ENCODE results near the gene CLTA. TPM values are rescaled to one million over a fixed set of nuclear protein-coding genes. Genes with fewer than 3 reads are reported as not detected.

The CLTA gene
- total RNA-seq, 1 donor from 2014 or later: 199 TPM

DNA sequence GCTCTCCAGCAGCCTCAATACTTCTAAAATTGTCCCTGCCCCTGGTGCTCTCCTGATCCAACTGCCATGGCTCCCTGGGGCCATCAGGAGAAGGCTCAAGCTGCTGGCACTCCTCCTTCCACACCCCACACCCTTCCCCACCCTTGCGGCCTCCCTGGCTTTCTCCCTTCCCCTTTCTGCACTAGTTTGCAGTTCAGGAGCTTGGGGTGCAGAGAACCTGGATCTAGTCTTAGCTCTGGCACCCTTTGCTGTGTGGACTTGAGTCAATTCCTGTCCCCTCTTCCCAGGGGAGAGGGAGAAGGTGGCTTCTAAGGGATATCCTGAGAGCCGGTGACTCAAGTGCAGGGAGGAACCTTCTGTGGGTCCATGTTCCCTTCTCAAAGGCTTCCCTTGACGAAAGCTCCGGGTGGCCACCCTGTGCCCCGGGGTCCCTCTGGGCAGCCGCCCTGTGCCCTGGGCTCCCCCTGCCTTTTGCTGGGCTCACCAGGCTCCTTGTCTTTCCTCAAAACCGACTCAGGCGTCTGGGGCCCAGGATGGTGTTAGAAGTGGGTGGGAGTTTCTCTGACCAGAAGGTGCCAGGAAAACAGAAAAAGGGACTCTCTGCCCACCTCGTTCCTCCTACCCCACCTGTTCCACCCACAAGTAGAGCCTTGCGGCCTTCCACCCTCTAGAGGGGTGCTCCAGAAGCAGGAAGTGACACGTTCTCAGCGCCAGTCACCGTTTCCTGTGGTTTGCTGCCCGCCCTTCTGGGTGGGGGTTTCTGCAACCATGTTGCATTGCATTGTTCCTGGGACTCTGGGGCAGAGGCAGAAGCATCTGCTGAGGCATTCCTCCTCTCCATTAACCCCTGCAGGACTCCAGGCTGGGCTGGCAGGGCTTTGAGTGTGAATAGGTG is 39.2 kb upstream of the CLTA start:
- Histone ChIP-seq H3K4me3 (no peak overlapping the region), H3K9me3 (ENCODE audit: low read depth) (no peaks in the 10 kb centered on the region), H3K36me3 (no peaks in the 10 kb centered on the region), H3K9ac (no peak overlapping the region), H3K79me2 (ENCODE audit: low read depth) (no peaks in the 10 kb centered on the region), H3K27me3 (no peaks in the 10 kb centered on the region), H2AFZ (replicated peaks) (no peak overlapping the region), H3K4me1 (no peaks in the 10 kb centered on the region), H4K20me1 (ENCODE audit: low read depth) (no peaks in the 10 kb centered on the region), H3F3A (ENCODE audit: low read depth) (peaks cover 5% of the 10 kb centered on the region), H3K27ac (no peak overlapping the region), H3K4me2 (no peak overlapping the region)
- Mint-ChIP-seq H3K4me3 (no peak overlapping the region), H3K4me1 (peaks cover 18% of the 10 kb centered on the region), H3K9me3 (peaks cover 2% of the 10 kb centered on the region), H3K27me3 (ENCODE audit: insufficient read depth, low read depth) (peaks cover 2% of the 10 kb centered on the region), H3K36me3 (no peaks in the 10 kb centered on the region), H3K27ac (peak overlapping the region; percentile 47)
- TF ChIP-seq, protein P1, sequence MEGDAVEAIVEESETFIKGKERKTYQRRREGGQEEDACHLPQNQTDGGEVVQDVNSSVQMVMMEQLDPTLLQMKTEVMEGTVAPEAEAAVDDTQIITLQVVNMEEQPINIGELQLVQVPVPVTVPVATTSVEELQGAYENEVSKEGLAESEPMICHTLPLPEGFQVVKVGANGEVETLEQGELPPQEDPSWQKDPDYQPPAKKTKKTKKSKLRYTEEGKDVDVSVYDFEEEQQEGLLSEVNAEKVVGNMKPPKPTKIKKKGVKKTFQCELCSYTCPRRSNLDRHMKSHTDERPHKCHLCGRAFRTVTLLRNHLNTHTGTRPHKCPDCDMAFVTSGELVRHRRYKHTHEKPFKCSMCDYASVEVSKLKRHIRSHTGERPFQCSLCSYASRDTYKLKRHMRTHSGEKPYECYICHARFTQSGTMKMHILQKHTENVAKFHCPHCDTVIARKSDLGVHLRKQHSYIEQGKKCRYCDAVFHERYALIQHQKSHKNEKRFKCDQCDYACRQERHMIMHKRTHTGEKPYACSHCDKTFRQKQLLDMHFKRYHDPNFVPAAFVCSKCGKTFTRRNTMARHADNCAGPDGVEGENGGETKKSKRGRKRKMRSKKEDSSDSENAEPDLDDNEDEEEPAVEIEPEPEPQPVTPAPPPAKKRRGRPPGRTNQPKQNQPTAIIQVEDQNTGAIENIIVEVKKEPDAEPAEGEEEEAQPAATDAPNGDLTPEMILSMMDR (IDR thresholded peaks at IDR 0.05): no peak
- no peak for TF ChIP-seq EZH2phosphoT487 (IDR thresholded peaks at IDR 0.05)
- TF ChIP-seq EZH2 (IDR thresholded peaks at IDR 0.05): no peak
- no peak for DNase-seq (ENCODE audit: low spot score)

DNA sequence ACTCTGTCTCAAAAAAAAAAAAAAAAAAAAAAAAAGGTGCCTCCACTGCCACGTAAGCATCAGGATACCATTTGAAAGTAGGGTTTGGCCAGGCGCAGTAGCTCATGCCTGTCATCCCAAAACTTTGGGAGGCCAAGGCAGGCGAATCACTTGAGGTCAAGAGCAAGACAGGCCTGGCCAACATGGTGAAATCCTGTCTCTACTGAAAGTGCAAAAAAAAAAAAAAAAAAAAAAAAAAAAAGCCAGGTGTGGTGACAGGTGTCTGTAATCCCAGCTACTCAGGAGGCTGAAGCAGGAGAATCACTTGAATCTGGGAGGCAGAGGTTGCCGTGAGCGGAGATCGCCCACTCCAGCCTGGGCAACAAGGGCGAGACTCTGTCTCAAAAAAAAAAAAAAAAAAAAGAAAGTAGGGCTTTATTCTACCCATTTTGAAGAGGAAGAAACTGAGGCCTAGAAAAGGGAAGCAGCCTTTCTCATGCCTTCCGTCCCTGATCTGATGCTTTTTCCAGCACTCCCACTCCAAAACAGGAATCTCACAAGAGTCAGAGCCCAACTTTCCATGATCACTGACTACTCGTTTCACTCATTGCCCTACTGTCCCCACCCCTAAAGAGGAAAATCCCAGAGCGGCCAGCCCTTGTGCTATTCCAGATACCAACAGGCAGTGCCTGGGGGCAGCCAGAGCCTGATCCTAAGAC is 37.8 kb upstream of the CLTA start:
- Histone ChIP-seq H3K79me2 (ENCODE audit: low read depth) (no peaks in the 10 kb centered on the region), H3K36me3 (no peaks in the 10 kb centered on the region), H3K4me2 (no peak overlapping the region), H3K27ac (no peak overlapping the region), H3K4me1 (no peaks in the 10 kb centered on the region), H4K20me1 (ENCODE audit: low read depth) (no peaks in the 10 kb centered on the region), H3K9me3 (ENCODE audit: low read depth) (no peaks in the 10 kb centered on the region), H3K4me3 (no peak overlapping the region), H3F3A (ENCODE audit: low read depth) (peaks cover 5% of the 10 kb centered on the region), H3K27me3 (no peaks in the 10 kb centered on the region), H2AFZ (replicated peaks) (no peak overlapping the region), H3K9ac (no peak overlapping the region)
- no peaks in the 10 kb centered on the region for H3K36me3 Mint-ChIP-seq
- peaks cover 2% of the 10 kb centered on the region for H3K27me3 Mint-ChIP-seq (ENCODE audit: insufficient read depth, low read depth)
- DNase-seq (ENCODE audit: low spot score): no peak
- TF ChIP-seq EZH2 (IDR thresholded peaks at IDR 0.05) (no peak), EZH2phosphoT487 (IDR thresholded peaks at IDR 0.05) (no peak)
- TF ChIP-seq, protein P1 (IDR thresholded peaks at IDR 0.05): no peak
- peaks cover 18% of the 10 kb centered on the region for H3K4me1 Mint-ChIP-seq
- H3K27ac Mint-ChIP-seq: no peak overlapping the region
- peaks cover 9% of the 10 kb centered on the region for H3K9me3 Mint-ChIP-seq
- H3K4me3 Mint-ChIP-seq: no peak overlapping the region

DNA sequence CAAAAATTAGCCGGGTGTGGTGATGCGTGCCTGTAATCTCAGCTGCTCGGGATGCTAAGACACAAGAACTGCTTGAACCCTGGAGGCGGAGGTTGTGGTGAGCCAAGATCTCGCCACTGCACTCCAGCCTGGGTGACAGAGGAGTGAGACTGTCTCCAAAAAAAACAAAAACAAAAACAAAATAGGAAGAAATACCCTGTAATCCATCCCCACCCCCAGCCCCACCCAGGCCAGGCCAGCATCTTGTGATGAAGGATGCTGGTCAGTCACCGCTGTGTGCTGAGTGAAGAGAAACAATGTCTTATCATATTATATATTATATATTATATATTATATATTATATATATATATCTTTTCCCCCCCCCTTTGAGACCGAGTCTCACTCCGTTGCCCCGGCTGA is 37.0 kb upstream of the CLTA start:
- no peaks in the 10 kb centered on the region for H4K20me1 ChIP-seq (ENCODE audit: low read depth)
- H3K4me2 ChIP-seq: no peak overlapping the region
- Mint-ChIP-seq H3K27ac (peak overlapping the region; percentile 76), H3K4me1 (peaks cover 18% of the 10 kb centered on the region), H3K9me3 (peaks cover 16% of the 10 kb centered on the region), H3K27me3 (ENCODE audit: insufficient read depth, low read depth) (peaks cover 2% of the 10 kb centered on the region), H3K4me3 (no peak overlapping the region), H3K36me3 (peaks cover 4% of the 10 kb centered on the region)
- TF ChIP-seq EZH2phosphoT487 (IDR thresholded peaks at IDR 0.05): no peak
- TF ChIP-seq, protein P1 (IDR thresholded peaks at IDR 0.05): no peak
- no peak overlapping the region for H2AFZ ChIP-seq (replicated peaks)
- no peaks in the 10 kb centered on the region for H3K9me3 ChIP-seq (ENCODE audit: low read depth)
- no peak overlapping the region for H3K9ac ChIP-seq
- H3K79me2 ChIP-seq (ENCODE audit: low read depth): no peaks in the 10 kb centered on the region
- no peak overlapping the region for H3K4me3 ChIP-seq
- H3K27me3 ChIP-seq: no peaks in the 10 kb centered on the region
- no peaks in the 10 kb centered on the region for H3K4me1 ChIP-seq
- no peaks in the 10 kb centered on the region for H3K36me3 ChIP-seq
- H3F3A ChIP-seq (ENCODE audit: low read depth): peaks cover 5% of the 10 kb centered on the region
- DNase-seq (ENCODE audit: low spot score): no peak
- no peak overlapping the region for H3K27ac ChIP-seq
